SIG-M5 treated with dmso at 0.1 percent for 504 hours (cell line): ENCODE measurements around the gene C10orf95.

Experiments
- DNase-seq: peaks from one replicate; lab custom pipeline; 2025; ENCODE audit not compliant: unreplicated experiment; lab: John Stamatoyannopoulos, UW

The C10orf95 gene

GRCh38 chr10:102404361-102405107 is 46.8 kb downstream of the C10orf95 start:
- DNase-seq: no peak

GRCh38 chr10:102403115-102403514 is 48.2 kb downstream of the C10orf95 start:
- DNase-seq: no peak

GRCh38 chr10:102402512-102402896 is 48.8 kb downstream of the C10orf95 start:
- DNase-seq: no peak

- no peak for DNase-seq
These were observed 49.4 kb downstream of the C10orf95 start for GRCh38 chr10:102401735-102402511.

- no peak for DNase-seq
These were observed 50.0 kb downstream of the C10orf95 start for GRCh38 chr10:102401342-102401654.

- no peak for DNase-seq
These were observed 50.6 kb downstream of the C10orf95 start for GRCh38 chr10:102400598-102401341.

- no peak for DNase-seq
These were observed 51.3 kb downstream of the C10orf95 start for GRCh38 chr10:102400076-102400475.
